ENCODE measurements around the gene NR2F6.

NR2F6 gene

GRCh38 chr19:17266589-17266974 lies 20.9 kb upstream of the NR2F6 start:
- TF ChIP-seq TSHZ2 (CRISPR knock-in tag; IDR thresholded peaks at IDR 0.05) (no peak), TCF4 (CRISPR knock-in tag; IDR thresholded peaks at IDR 0.05; ENCODE audit: borderline replicate concordance) (no peak), RARB (CRISPR knock-in tag; IDR thresholded peaks at IDR 0.05) (no peak), PATZ1 (CRISPR knock-in tag; IDR thresholded peaks at IDR 0.05; ENCODE audit: borderline replicate concordance) (no peak), CREB5 (CRISPR knock-in tag; IDR thresholded peaks at IDR 0.05; ENCODE audit: low read depth) (no peak), ZFP3 (CRISPR knock-in tag; IDR thresholded peaks at IDR 0.05) (no peak), ZNF70 (CRISPR knock-in tag; IDR thresholded peaks at IDR 0.05) (no peak), GLIS3 (CRISPR knock-in tag; IDR thresholded peaks at IDR 0.05) (no peak), BACH2 (CRISPR knock-in tag; IDR thresholded peaks at IDR 0.05; ENCODE audit: borderline replicate concordance) (no peak), CSRNP3 (CRISPR knock-in tag; IDR thresholded peaks at IDR 0.05) (no peak), SNAI2 (CRISPR knock-in tag; IDR thresholded peaks at IDR 0.05) (no peak), POU6F1 (CRISPR knock-in tag; IDR thresholded peaks at IDR 0.05; ENCODE audit: borderline replicate concordance, low read depth) (no peak), ZC3H10 (CRISPR knock-in tag; IDR thresholded peaks at IDR 0.05) (no peak)
- ATAC-seq, result no peak

GRCh38 chr19:17266026-17266425 lies 20.3 kb upstream of the NR2F6 start:
- no peak for ATAC-seq

More at GRCh38 chr19:17266026-17266425, 20.3 kb upstream of the NR2F6 start:
- TF ChIP-seq CSRNP3 (CRISPR knock-in tag; IDR thresholded peaks at IDR 0.05) (no peak), CREB5 (CRISPR knock-in tag; IDR thresholded peaks at IDR 0.05; ENCODE audit: low read depth) (no peak), PATZ1 (CRISPR knock-in tag; IDR thresholded peaks at IDR 0.05; ENCODE audit: borderline replicate concordance) (no peak), SNAI2 (CRISPR knock-in tag; IDR thresholded peaks at IDR 0.05) (no peak), PPARA (CRISPR knock-in tag; IDR thresholded peaks at IDR 0.05; ENCODE audit: borderline replicate concordance) (no peak), ISL1 (CRISPR knock-in tag; IDR thresholded peaks at IDR 0.05) (no peak), ZC3H10 (CRISPR knock-in tag; IDR thresholded peaks at IDR 0.05) (no peak), ZNF70 (CRISPR knock-in tag; IDR thresholded peaks at IDR 0.05) (no peak), CSDC2 (CRISPR knock-in tag; IDR thresholded peaks at IDR 0.05) (no peak), BACH2 (CRISPR knock-in tag; IDR thresholded peaks at IDR 0.05; ENCODE audit: borderline replicate concordance) (no peak), ARNTL (CRISPR knock-in tag; IDR thresholded peaks at IDR 0.05; ENCODE audit: borderline replicate concordance, low read depth) (no peak), OSR1 (CRISPR knock-in tag; IDR thresholded peaks at IDR 0.05) (no peak), ZNF8 (CRISPR knock-in tag; IDR thresholded peaks at IDR 0.05) (no peak), GLIS3 (CRISPR knock-in tag; IDR thresholded peaks at IDR 0.05) (no peak), ZFP3 (CRISPR knock-in tag; IDR thresholded peaks at IDR 0.05) (no peak)
